Mesenchymal stem cell (in vitro differentiated cells and primary cell): ENCODE measurements around the gene GGACT.

Experiments
- DNase-seq: peaks from one replicate; pipeline ENCODE4 v3.0.0-alpha.2; 2013
- H2AFZ ChIP-seq: one replicate; pipeline ENCODE4 v1.6.1; 2013; ENCODE audit warnings: low read depth, mild to moderate bottlenecking, control low read depth, inconsistent platforms, low read length, moderate library complexity
- H2AK5ac ChIP-seq: 2 replicates; pipeline ENCODE4 v1.6.1; 2013; ENCODE audit warnings: low read length, moderate library complexity, mild to moderate bottlenecking, inconsistent platforms; ENCODE audit not compliant: severe bottlenecking
- H2BK120ac ChIP-seq: one replicate; pipeline ENCODE4 v1.6.1; 2013; ENCODE audit warnings: low read depth, mild to moderate bottlenecking, inconsistent platforms, low read length, moderate library complexity
- H2BK12ac ChIP-seq, 2 experiments: one replicate each; pipeline ENCODE4 v1.6.1; 2013; ENCODE audit warnings: inconsistent platforms in 2 of 2, low read length in 2 of 2, mild to moderate bottlenecking in 2 of 2, moderate library complexity in 2 of 2, control low read depth in 1 of 2
- H2BK15ac ChIP-seq: one replicate; pipeline ENCODE4 v1.6.1; 2013; ENCODE audit warnings: mild to moderate bottlenecking, low read depth, inconsistent platforms; ENCODE audit not compliant: poor library complexity, severe bottlenecking
- H2BK5ac ChIP-seq: 2 replicates; pipeline ENCODE4 v1.6.1; 2013; ENCODE audit warnings: low read depth, mild to moderate bottlenecking, low read length, control low read depth, inconsistent platforms; ENCODE audit not compliant: poor library complexity, severe bottlenecking
- H3K14ac ChIP-seq, 2 experiments: one replicate each; pipeline ENCODE4 v1.6.1; 2013; ENCODE audit warnings: inconsistent platforms in 2 of 2, low read length in 2 of 2, control low read depth in 1 of 2, mild to moderate bottlenecking in 1 of 2, moderate library complexity in 1 of 2
- H3K18ac ChIP-seq, 2 experiments: one replicate each; pipeline ENCODE4 v1.6.1; 2013; ENCODE audit warnings: inconsistent platforms in 2 of 2, low read length in 2 of 2, control low read depth in 1 of 2, low read depth in 1 of 2, mild to moderate bottlenecking in 1 of 2
- H3K23ac ChIP-seq, 2 experiments: one replicate each; pipeline ENCODE4 v1.6.1; 2013; ENCODE audit warnings: inconsistent platforms in 2 of 2, low read length in 2 of 2, mild to moderate bottlenecking in 2 of 2, moderate library complexity in 2 of 2, control low read depth in 1 of 2
- H3K27ac ChIP-seq: 2 replicates; pipeline ENCODE4 v1.5.1; 2013; ENCODE audit warnings: mild to moderate bottlenecking, moderate library complexity, low read length, control low read depth, inconsistent platforms; ENCODE audit not compliant: poor library complexity, severe bottlenecking
- H3K27me3 ChIP-seq, 2 experiments: 2 replicates each; pipeline versions ENCODE4 v1.6.1 to v1.7.0; 2013; ENCODE audit warnings: low read length in 2 of 2, mild to moderate bottlenecking in 2 of 2, moderate library complexity in 2 of 2, control low read depth in 1 of 2, inconsistent platforms in 1 of 2; ENCODE audit not compliant: control insufficient read depth in 1 of 2, insufficient read depth in 1 of 2
- H3K36me3 ChIP-seq, 2 experiments: 2 replicates each; pipeline versions ENCODE4 v1.6.1 to v1.7.0; 2013; ENCODE audit warnings: low read length in 2 of 2, control low read depth in 1 of 2, inconsistent platforms in 1 of 2, low read depth in 1 of 2, mild to moderate bottlenecking in 1 of 2; ENCODE audit not compliant: insufficient read depth in 2 of 2, control insufficient read depth in 1 of 2
- H3K4ac ChIP-seq, 2 experiments: one replicate each; pipeline ENCODE4 v1.6.1; 2013; ENCODE audit warnings: inconsistent platforms in 2 of 2, low read length in 2 of 2, mild to moderate bottlenecking in 2 of 2, moderate library complexity in 2 of 2, control low read depth in 1 of 2, low read depth in 1 of 2
- H3K4me1 ChIP-seq: 2 replicates; pipeline ENCODE4 v1.6.1; 2013; ENCODE audit warnings: low read depth, low read length, control low read depth; ENCODE audit not compliant: control insufficient read depth, insufficient read depth
- H3K4me2 ChIP-seq: 2 replicates; pipeline ENCODE4 v1.6.1; 2013; ENCODE audit warnings: low read length, mild to moderate bottlenecking, inconsistent platforms; ENCODE audit not compliant: poor library complexity, severe bottlenecking
- H3K4me3 ChIP-seq, 2 experiments: 2 replicates each; pipeline versions ENCODE4 v1.5.1 to v1.7.0; 2013; ENCODE audit warnings: low read length in 2 of 2, mild to moderate bottlenecking in 2 of 2, control low read depth in 1 of 2, low read depth in 1 of 2; ENCODE audit not compliant: insufficient read depth in 1 of 2
- H3K79me1 ChIP-seq: replicated peaks from 2 replicates; pipeline ENCODE4 v1.6.1; 2013; ENCODE audit warnings: mild to moderate bottlenecking, control low read depth, low read length, inconsistent platforms; ENCODE audit not compliant: poor library complexity, severe bottlenecking
- H3K9ac ChIP-seq: 2 replicates; pipeline ENCODE4 v1.7.0; 2013; ENCODE audit warnings: mild to moderate bottlenecking, low read length, moderate library complexity
- H3K9me3 ChIP-seq: 2 replicates; pipeline ENCODE4 v1.7.0; 2013; ENCODE audit warnings: mild to moderate bottlenecking, low read length; ENCODE audit not compliant: control insufficient read depth
- H4K8ac ChIP-seq: one replicate; pipeline ENCODE4 v1.6.1; 2013; ENCODE audit warnings: inconsistent platforms, mild to moderate bottlenecking, low read length, moderate library complexity
- H4K91ac ChIP-seq: one replicate; pipeline ENCODE4 v1.6.1; 2013; ENCODE audit warnings: mild to moderate bottlenecking, low read length, inconsistent platforms
- WGBS: methylation state at CpG from one replicate; pipeline ENCODE4 v1.1.7; 2013; ENCODE audit warnings: mixed read lengths; 5-methylcytosine and 5-hydroxymethylcytosine counted together

GGACT gene

DNA sequence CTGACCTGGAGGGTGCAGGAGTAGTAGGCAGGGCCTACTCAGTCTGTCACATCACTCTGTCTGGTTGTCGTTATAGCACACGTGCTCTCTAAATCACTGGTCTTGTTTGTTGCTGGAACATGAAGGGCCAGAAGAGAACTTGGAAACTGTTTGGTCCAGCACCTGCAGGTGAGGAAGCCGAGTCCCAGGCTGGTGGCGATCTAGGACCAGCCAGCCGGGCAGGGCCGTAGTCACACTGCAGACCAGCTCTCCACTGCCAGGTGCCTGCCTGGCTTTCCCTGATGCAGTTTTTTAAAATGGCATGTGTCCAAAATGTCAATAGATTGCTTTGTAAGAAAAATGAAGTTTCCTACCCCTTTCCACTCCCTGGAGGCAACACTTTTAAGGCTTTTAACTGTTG lies 53.7 kb downstream of the GGACT start:
- Histone ChIP-seq H3K9me3 (no peaks in the 10 kb centered on the region), H2AK5ac (no peak overlapping the region), H2BK12ac (no peak overlapping the region), H3K14ac (no peak overlapping the region), H3K4me1 (peaks cover 2% of the 10 kb centered on the region), H4K91ac (no peak overlapping the region), H4K8ac (no peak overlapping the region), H2BK120ac (no peak overlapping the region), H2BK5ac (no peak overlapping the region), H3K4ac (no peak overlapping the region), H3K23ac (no peak overlapping the region), H2AFZ (no peak overlapping the region), H3K36me3 (peaks cover 12 to 51% of the 10 kb centered on the region in 2 experiments), H2BK15ac (no peak overlapping the region), H3K4me2 (no peak overlapping the region), H3K79me1 (no peaks in the 10 kb centered on the region), H3K4me3 (no peak overlapping the region), H3K27me3 (no peaks in the 10 kb centered on the region), H3K9ac (peak overlapping the region; percentile 48), H3K27ac (no peak overlapping the region), H3K18ac (no peak overlapping the region)
- no peak for DNase-seq
- WGBS, result 96% methylated on average over 4 of the region's 6 CpGs

DNA sequence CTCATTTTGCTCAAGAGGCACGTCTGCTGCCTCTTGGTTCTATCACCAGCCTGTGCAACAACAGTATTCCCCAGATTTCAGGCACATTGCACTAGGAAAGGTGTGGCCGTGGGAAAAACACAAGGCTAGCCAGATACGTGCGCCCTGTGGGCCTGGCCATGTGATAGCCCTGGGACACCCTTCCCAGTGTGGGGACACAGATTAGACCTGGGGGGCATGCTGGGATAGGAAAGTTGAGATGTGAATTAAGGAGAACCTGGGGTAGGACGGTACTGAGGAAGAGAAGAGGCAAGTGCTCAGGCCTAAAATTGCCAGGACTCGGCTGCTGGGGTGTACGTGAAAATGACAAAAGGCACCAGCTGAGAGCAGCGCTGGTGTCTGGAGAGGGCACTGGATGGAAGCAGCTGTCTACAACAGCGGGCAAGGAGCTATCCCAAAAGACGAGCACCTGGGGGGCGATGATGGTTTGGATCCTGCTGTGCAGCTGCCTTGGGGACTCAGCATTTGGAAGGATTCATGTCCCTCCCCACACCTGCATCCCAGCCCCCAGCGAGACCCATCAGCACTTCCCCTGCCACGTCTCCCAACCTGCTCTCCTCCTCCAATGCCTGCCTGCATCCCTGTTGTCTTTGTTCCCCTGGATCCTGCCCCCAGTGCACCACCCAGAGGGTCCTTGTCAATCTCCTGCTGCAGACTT lies 54.3 kb downstream of the GGACT start:
- peaks cover 18 to 57% of the 10 kb centered on the region in 2 experiments for H3K36me3 ChIP-seq
- no peak overlapping the region for H3K9ac ChIP-seq
- no peaks in the 10 kb centered on the region for H3K9me3 ChIP-seq
- H3K27ac ChIP-seq, result no peak overlapping the region
- no peak overlapping the region for H2BK5ac ChIP-seq
- no peak overlapping the region for H3K23ac ChIP-seq
- H3K4me3 ChIP-seq, result no peak overlapping the region
- H3K79me1 ChIP-seq, result no peaks in the 10 kb centered on the region
- H3K14ac ChIP-seq, result no peak overlapping the region
- H2BK15ac ChIP-seq, result no peak overlapping the region
- DNase-seq, result no peak
- H2BK120ac ChIP-seq, result no peak overlapping the region
- no peak overlapping the region for H3K4ac ChIP-seq
- 91% methylated on average over 13 of the region's 13 CpGs for WGBS
- no peaks in the 10 kb centered on the region for H3K27me3 ChIP-seq
- H3K18ac ChIP-seq, result no peak overlapping the region
- no peak overlapping the region for H4K8ac ChIP-seq
- no peak overlapping the region for H2AFZ ChIP-seq
- no peak overlapping the region for H2BK12ac ChIP-seq
- no peak overlapping the region for H4K91ac ChIP-seq
- peaks cover 2% of the 10 kb centered on the region for H3K4me1 ChIP-seq
- H2AK5ac ChIP-seq, result no peak overlapping the region
- H3K4me2 ChIP-seq, result no peak overlapping the region

GRCh38 chr13:100533588-100534041 lies 55.0 kb downstream of the GGACT start:
- H3K4me1 ChIP-seq, result peaks cover 2% of the 10 kb centered on the region
- no peak overlapping the region for H2AFZ ChIP-seq
- no peak overlapping the region for H3K4ac ChIP-seq
- peaks cover 25 to 64% of the 10 kb centered on the region in 2 experiments for H3K36me3 ChIP-seq
- H3K4me2 ChIP-seq, result no peak overlapping the region
- no peak overlapping the region for H4K91ac ChIP-seq
- no peak overlapping the region for H2BK15ac ChIP-seq
- no peak overlapping the region for H2BK12ac ChIP-seq
- no peaks in the 10 kb centered on the region for H3K27me3 ChIP-seq
- no peak overlapping the region for H3K14ac ChIP-seq
- no peak overlapping the region for H2BK120ac ChIP-seq
- H2AK5ac ChIP-seq, result no peak overlapping the region
- H3K23ac ChIP-seq, result no peak overlapping the region
- H4K8ac ChIP-seq, result no peak overlapping the region
- no peak overlapping the region for H3K18ac ChIP-seq
- H3K9me3 ChIP-seq, result no peaks in the 10 kb centered on the region
- peaks cover 3% of the 10 kb centered on the region for H3K79me1 ChIP-seq
- no peak overlapping the region for H3K4me3 ChIP-seq
- DNase-seq, result no peak
- WGBS, result 94% methylated on average over 19 of the region's 19 CpGs
- no peak overlapping the region for H3K27ac ChIP-seq
- no peak overlapping the region for H2BK5ac ChIP-seq
- H3K9ac ChIP-seq, result no peak overlapping the region

- no peak overlapping the region for H2BK5ac ChIP-seq
- no peaks in the 10 kb centered on the region for H3K9me3 ChIP-seq
- no peak overlapping the region for H2BK15ac ChIP-seq
- peaks cover 2% of the 10 kb centered on the region for H3K4me1 ChIP-seq
- 97% methylated on average over 14 of the region's 14 CpGs for WGBS
- no peak for DNase-seq
- no peak overlapping the region for H2AFZ ChIP-seq
- no peaks in the 10 kb centered on the region for H3K27me3 ChIP-seq
- no peak overlapping the region for H2BK120ac ChIP-seq
- no peak overlapping the region for H3K27ac ChIP-seq
- H3K9ac ChIP-seq, result no peak overlapping the region
- H3K23ac ChIP-seq, result no peak overlapping the region
- H3K4me3 ChIP-seq, result no peak overlapping the region
- no peak overlapping the region for H3K18ac ChIP-seq
- H3K14ac ChIP-seq, result no peak overlapping the region
- no peak overlapping the region for H2BK12ac ChIP-seq
- H3K79me1 ChIP-seq, result peaks cover 5% of the 10 kb centered on the region
- H4K91ac ChIP-seq, result no peak overlapping the region
- no peak overlapping the region for H3K4me2 ChIP-seq
- H3K36me3 ChIP-seq, result peaks cover 29 to 67% of the 10 kb centered on the region in 2 experiments
- H3K4ac ChIP-seq, result no peak overlapping the region
- H4K8ac ChIP-seq, result no peak overlapping the region
- no peak overlapping the region for H2AK5ac ChIP-seq
Measured at GRCh38 chr13:100532836-100533435, 55.7 kb downstream of the GGACT start.
